Neural cell (in vitro differentiated cells): ENCODE results near the gene VSNL1. TPM values are rescaled to one million over a fixed set of nuclear protein-coding genes. Genes with fewer than 3 reads are reported as not detected.

ENCODE experiments used
- H2AFZ ChIP-seq: fragments of 200-600, 300-800 bp; sonication (generic), shearing (Covaris generic); 2 replicates; pipeline ENCODE4 v1.6.0; 2014; ENCODE audit warnings: low read depth, mild to moderate bottlenecking, antibody characterized with exemption, low read length, moderate library complexity
- H3F3A ChIP-seq: fragments of 200-600 bp; shearing (Covaris generic); 2 replicates; pipeline ENCODE4 v1.6.1; 2016; ENCODE audit warnings: mild to moderate bottlenecking, moderate library complexity, mixed read lengths, antibody characterized with exemption, low read length; ENCODE audit not compliant: insufficient read depth, poor library complexity, severe bottlenecking
- H3K27ac ChIP-seq: fragments of 200-600, 300-800 bp; sonication (generic), shearing (Covaris generic); 2 replicates; pipeline ENCODE4 v1.5.1; 2014; ENCODE audit warnings: mild to moderate bottlenecking, low read length, moderate library complexity
- H3K27me3 ChIP-seq: fragments of 300-800, 200-600 bp; sonication (generic), shearing (Covaris generic); 2 replicates; pipeline ENCODE4 v1.6.0; 2014; ENCODE audit warnings: mild to moderate bottlenecking, low read depth, low read length, moderate library complexity; ENCODE audit not compliant: insufficient read depth
- H3K36me3 ChIP-seq: fragments of 300-800, 200-600 bp; sonication (generic), shearing (Covaris generic); 2 replicates; pipeline ENCODE4 v1.5.1; 2014; ENCODE audit warnings: mild to moderate bottlenecking, antibody characterized with exemption, low read length, moderate library complexity; ENCODE audit not compliant: insufficient read depth
- H3K4me2 ChIP-seq: fragments of 300-800, 200-600 bp; sonication (generic), shearing (Covaris generic); 2 replicates; pipeline ENCODE4 v1.6.0; 2014; ENCODE audit warnings: mild to moderate bottlenecking, low read length
- H3K4me3 ChIP-seq: fragments of 300-800, 200-600 bp; sonication (generic), shearing (Covaris generic); 2 replicates; pipeline ENCODE4 v1.5.1; 2014; ENCODE audit warnings: mild to moderate bottlenecking, low read length, moderate library complexity
- H3K79me2 ChIP-seq: fragments of 200-600 bp; shearing (Covaris generic); replicated peaks from 2 replicates; pipeline ENCODE4 v1.6.0; 2014; ENCODE audit warnings: mild to moderate bottlenecking, low read length, moderate library complexity; ENCODE audit not compliant: insufficient read depth
- H3K9ac ChIP-seq: fragments of 300-800, 200-600 bp; sonication (generic), shearing (Covaris generic); 2 replicates; pipeline ENCODE4 v1.6.1; 2016; ENCODE audit warnings: mild to moderate bottlenecking, low read length, mixed read lengths
- H3K9me2 ChIP-seq: fragments of 200-600 bp; shearing (Covaris generic); 2 replicates; pipeline ENCODE4 v1.6.1; 2016; ENCODE audit warnings: mild to moderate bottlenecking, low read length, mixed read lengths; ENCODE audit not compliant: insufficient read depth
- H3K9me3 ChIP-seq: fragments of 200-600, 300-800 bp; sonication (generic), shearing (Covaris generic); 2 replicates; pipeline ENCODE4 v1.6.1; 2016; ENCODE audit warnings: mild to moderate bottlenecking, mixed run types, low read length, moderate library complexity, mixed read lengths
- H4K20me1 ChIP-seq: fragments of 200-600 bp; shearing (Covaris generic); 2 replicates; pipeline ENCODE4 v1.6.1; 2016; ENCODE audit warnings: mild to moderate bottlenecking, mixed run types; ENCODE audit not compliant: insufficient read depth
- CTCF ChIP-seq: fragments of 450-650 bp; IDR thresholded peaks from 2 replicates; pipeline ENCODE4 v1.5.1; 2014; ENCODE audit warnings: antibody characterized with exemption, mild to moderate bottlenecking, moderate library complexity; ENCODE audit not compliant: poor library complexity, severe bottlenecking
- EP300 ChIP-seq: fragments of 450-650 bp; conservative IDR thresholded peaks from 2 replicates; pipeline ENCODE4 v1.6.1; 2014; ENCODE audit warnings: antibody characterized with exemption, mild to moderate bottlenecking, moderate library complexity; ENCODE audit not compliant: poor library complexity, severe bottlenecking
- EZH2 ChIP-seq: fragments of 200-600, 300-800 bp; shearing (Covaris generic), sonication (generic); IDR thresholded peaks from 2 replicates; pipeline ENCODE4 v1.6.1; 2014; ENCODE audit warnings: antibody characterized with exemption, low read length, borderline replicate concordance, mild to moderate bottlenecking; ENCODE audit not compliant: insufficient read depth, poor library complexity, severe bottlenecking
- MXI1 ChIP-seq: fragments of 450-650 bp; conservative IDR thresholded peaks from 2 replicates; pipeline ENCODE4 v1.6.1; 2014; ENCODE audit warnings: antibody characterized with exemption, mild to moderate bottlenecking; ENCODE audit not compliant: poor library complexity, severe bottlenecking
- POLR2AphosphoS5 ChIP-seq: IDR thresholded peaks from 2 replicates; pipeline ENCODE4 v1.6.1; 2012
- RAD21 ChIP-seq: fragments of 450-650 bp; conservative IDR thresholded peaks from 2 replicates; pipeline ENCODE4 v1.6.1; 2014; ENCODE audit warnings: antibody characterized with exemption, mild to moderate bottlenecking, moderate library complexity
- REST ChIP-seq: IDR thresholded peaks from 2 replicates; pipeline ENCODE4 v1.6.1; 2012; ENCODE audit warnings: borderline replicate concordance
- SMC3 ChIP-seq: fragments of 450-650 bp; conservative IDR thresholded peaks from 2 replicates; pipeline ENCODE4 v1.6.1; 2014; ENCODE audit warnings: antibody characterized with exemption, mild to moderate bottlenecking, moderate library complexity; ENCODE audit not compliant: poor library complexity
- TAF1 ChIP-seq: IDR thresholded peaks from 2 replicates; pipeline ENCODE4 v1.6.1; 2012; ENCODE audit warnings: low read depth
- polyA plus RNA-seq: library from polyadenylated mRNA; depleted of rRNA; stranded (reverse); fragments of >200 nt; gene quantifications from 2 replicates; pipeline ENCODE4 v1.2.3, GENCODE V29; 2014

The VSNL1 gene
- polyA plus RNA-seq, 1 donor from 2014 or later: 69.7 TPM

GRCh38 chr2:17605696-17606095, 65.2 kb downstream of the VSNL1 start:
- H2AFZ ChIP-seq: no peak overlapping the region
- H3K9me2 ChIP-seq: no peaks in the 10 kb centered on the region
- no peaks in the 10 kb centered on the region for H3K27me3 ChIP-seq
- no peaks in the 10 kb centered on the region for H4K20me1 ChIP-seq
- H3K9me3 ChIP-seq: no peaks in the 10 kb centered on the region
- no peak overlapping the region for H3K4me3 ChIP-seq
- H3K4me2 ChIP-seq: no peak overlapping the region
- no peaks in the 10 kb centered on the region for H3K36me3 ChIP-seq
- no peaks in the 10 kb centered on the region for H3F3A ChIP-seq
- no peak overlapping the region for H3K9ac ChIP-seq
- TF ChIP-seq SMC3: no peak
- TF ChIP-seq RAD21: no peak
- TF ChIP-seq TAF1: no peak
- TF ChIP-seq EZH2: no peak
- no peak for TF ChIP-seq EP300
- no peak for TF ChIP-seq POLR2AphosphoS5
- TF ChIP-seq REST: no peak
- TF ChIP-seq CTCF: no peak
- TF ChIP-seq MXI1: no peak
- no peaks in the 10 kb centered on the region for H3K79me2 ChIP-seq
- no peak overlapping the region for H3K27ac ChIP-seq

- Histone ChIP-seq H3K27ac (no peak overlapping the region), H3K4me3 (no peak overlapping the region), H3K79me2 (no peaks in the 10 kb centered on the region), H3K36me3 (no peaks in the 10 kb centered on the region), H3K9me3 (no peaks in the 10 kb centered on the region), H3K4me2 (no peak overlapping the region), H2AFZ (no peak overlapping the region), H3K27me3 (no peaks in the 10 kb centered on the region), H4K20me1 (no peaks in the 10 kb centered on the region), H3K9me2 (no peaks in the 10 kb centered on the region), H3K9ac (no peak overlapping the region), H3F3A (no peaks in the 10 kb centered on the region)
- TF ChIP-seq MXI1 (no peak), SMC3 (no peak), TAF1 (no peak), EP300 (no peak), CTCF (no peak), RAD21 (no peak), POLR2AphosphoS5 (no peak), REST (no peak), EZH2 (no peak)
Measured at GRCh38 chr2:17606851-17607250, 66.4 kb downstream of the VSNL1 start.
